Gastroesophageal sphincter (tissue), 3 donors: Measurements from ENCODE around the gene CYSRT1.

ENCODE experiments used
- CTCF ChIP-seq, 4 experiments: fragments of 200-600 bp in 2 of 4; fragments of 450-650 bp in 2 of 4; sonication (generic) in 1 of 4; IDR thresholded peaks; one replicate each; pipeline ENCODE4 v1.5.1; 2017 to 2019; ENCODE audit warnings: antibody characterized with exemption in 4 of 4, mild to moderate bottlenecking in 2 of 4, moderate library complexity in 2 of 4
- EP300 ChIP-seq: sonication (generic); formaldehyde crosslinking; IDR thresholded peaks from one replicate; pipeline ENCODE4 v1.6.1; 2017; ENCODE audit warnings: antibody characterized with exemption, mild to moderate bottlenecking
- POLR2A ChIP-seq, 2 donors: fragments of 450-650 bp; IDR thresholded peaks; one replicate each; pipeline ENCODE4 v1.6.1; 2017; ENCODE audit warnings: antibody characterized with exemption in 2 of 2, mild to moderate bottlenecking in 2 of 2, moderate library complexity in 1 of 2
- POLR2AphosphoS5 ChIP-seq: sonication (generic); formaldehyde crosslinking; IDR thresholded peaks from one replicate; pipeline ENCODE4 v1.6.1; 2017; ENCODE audit warnings: antibody characterized with exemption

GRCh38 chr9:137187386-137187785 is 37.6 kb upstream of the CYSRT1 start:
- no peak for TF ChIP-seq POLR2A (IDR thresholded peaks at IDR 0.05)
- TF ChIP-seq CTCF (IDR thresholded peaks at IDR 0.05) = no peak
- no peak for TF ChIP-seq EP300
- TF ChIP-seq POLR2AphosphoS5 = no peak
